AG04450 (cell line): ENCODE measurements around the gene AADACL2. TPM values are rescaled to one million over a fixed set of nuclear protein-coding genes. Genes with fewer than 3 reads are reported as not detected.

Source experiments
- CTCF ChIA-PET: fragments of 300-600, 350-600 bp; formaldehyde crosslinking; extraction: SDS; loops from one replicate; lab custom pipeline; 2022; ENCODE audit warnings: antibody characterized with exemption, inconsistent platforms; lab: Charles Lee
- POLR2A ChIA-PET: fragments of 350-600 bp; formaldehyde crosslinking; extraction: SDS; loops from one replicate; lab custom pipeline; 2021; ENCODE audit warnings: antibody characterized with exemption, inconsistent platforms; lab: Yijun Ruan, JAX
- DNase-seq: peaks from one replicate; pipeline ENCODE4 v3.0.0-alpha.2; 2011; ENCODE audit warnings: low read depth, low spot score
- H3K27ac ChIP-seq: one replicate; pipeline ENCODE4 v1.5.1; 2012; ENCODE audit warnings: low read depth, low read length, control low read depth
- H3K27me3 ChIP-seq: one replicate; pipeline ENCODE4 v1.6.0; 2012; ENCODE audit warnings: low read length; ENCODE audit not compliant: control insufficient read depth, insufficient read depth
- H3K4me3 ChIP-seq: 2 replicates; pipeline ENCODE4 v1.5.1; 2011; ENCODE audit warnings: mild to moderate bottlenecking, low read depth, low read length, control low read depth
- H3K9me3 ChIP-seq: 2 replicates; pipeline ENCODE4 v1.5.1; 2012; ENCODE audit warnings: low read length; ENCODE audit not compliant: control insufficient read depth, insufficient read depth
- polyA plus RNA-seq: library from polyadenylated mRNA; depleted of rRNA; stranded (reverse); fragments of >200 nt; gene quantifications from 2 replicates; pipeline ENCODE4 v1.2.3, GENCODE V29; 2011
- TF ChIP-seq, protein P1 (sequence below): IDR thresholded peaks from 2 replicates; pipeline ENCODE4 v1.5.1; 2011; ENCODE audit warnings: low read depth, low read length, control low read depth, inconsistent platforms

The AADACL2 gene
- polyA plus RNA-seq, 1 experiment = not detected

DNA sequence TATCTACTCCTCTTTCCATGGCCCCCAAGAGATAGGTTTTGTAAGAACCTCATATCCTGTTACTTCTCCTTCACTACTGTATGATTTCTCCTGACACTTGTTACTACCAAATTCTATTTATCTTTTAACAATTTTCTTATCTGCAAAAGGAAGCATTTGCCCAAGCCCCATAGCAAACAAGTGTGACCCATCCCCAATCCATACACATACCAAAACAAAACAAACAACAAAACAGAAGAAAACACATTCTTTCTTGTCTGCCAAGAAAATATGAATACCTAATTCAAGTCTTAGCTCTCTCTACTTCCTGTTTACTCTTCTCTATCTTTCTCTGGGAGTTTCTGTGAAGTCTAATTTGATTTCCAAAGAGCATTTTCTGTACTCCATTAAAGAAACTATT, 41.2 kb downstream of the AADACL2 start:
- Histone ChIP-seq H3K27ac (no peak overlapping the region), H3K27me3 (no peaks in the 10 kb centered on the region), H3K9me3 (no peaks in the 10 kb centered on the region), H3K4me3 (no peak overlapping the region)
- no peak for DNase-seq
- ChIA-PET CTCF (no interaction called here), POLR2A (no interaction called here)
- TF ChIP-seq, protein P1, sequence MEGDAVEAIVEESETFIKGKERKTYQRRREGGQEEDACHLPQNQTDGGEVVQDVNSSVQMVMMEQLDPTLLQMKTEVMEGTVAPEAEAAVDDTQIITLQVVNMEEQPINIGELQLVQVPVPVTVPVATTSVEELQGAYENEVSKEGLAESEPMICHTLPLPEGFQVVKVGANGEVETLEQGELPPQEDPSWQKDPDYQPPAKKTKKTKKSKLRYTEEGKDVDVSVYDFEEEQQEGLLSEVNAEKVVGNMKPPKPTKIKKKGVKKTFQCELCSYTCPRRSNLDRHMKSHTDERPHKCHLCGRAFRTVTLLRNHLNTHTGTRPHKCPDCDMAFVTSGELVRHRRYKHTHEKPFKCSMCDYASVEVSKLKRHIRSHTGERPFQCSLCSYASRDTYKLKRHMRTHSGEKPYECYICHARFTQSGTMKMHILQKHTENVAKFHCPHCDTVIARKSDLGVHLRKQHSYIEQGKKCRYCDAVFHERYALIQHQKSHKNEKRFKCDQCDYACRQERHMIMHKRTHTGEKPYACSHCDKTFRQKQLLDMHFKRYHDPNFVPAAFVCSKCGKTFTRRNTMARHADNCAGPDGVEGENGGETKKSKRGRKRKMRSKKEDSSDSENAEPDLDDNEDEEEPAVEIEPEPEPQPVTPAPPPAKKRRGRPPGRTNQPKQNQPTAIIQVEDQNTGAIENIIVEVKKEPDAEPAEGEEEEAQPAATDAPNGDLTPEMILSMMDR = no peak

DNA sequence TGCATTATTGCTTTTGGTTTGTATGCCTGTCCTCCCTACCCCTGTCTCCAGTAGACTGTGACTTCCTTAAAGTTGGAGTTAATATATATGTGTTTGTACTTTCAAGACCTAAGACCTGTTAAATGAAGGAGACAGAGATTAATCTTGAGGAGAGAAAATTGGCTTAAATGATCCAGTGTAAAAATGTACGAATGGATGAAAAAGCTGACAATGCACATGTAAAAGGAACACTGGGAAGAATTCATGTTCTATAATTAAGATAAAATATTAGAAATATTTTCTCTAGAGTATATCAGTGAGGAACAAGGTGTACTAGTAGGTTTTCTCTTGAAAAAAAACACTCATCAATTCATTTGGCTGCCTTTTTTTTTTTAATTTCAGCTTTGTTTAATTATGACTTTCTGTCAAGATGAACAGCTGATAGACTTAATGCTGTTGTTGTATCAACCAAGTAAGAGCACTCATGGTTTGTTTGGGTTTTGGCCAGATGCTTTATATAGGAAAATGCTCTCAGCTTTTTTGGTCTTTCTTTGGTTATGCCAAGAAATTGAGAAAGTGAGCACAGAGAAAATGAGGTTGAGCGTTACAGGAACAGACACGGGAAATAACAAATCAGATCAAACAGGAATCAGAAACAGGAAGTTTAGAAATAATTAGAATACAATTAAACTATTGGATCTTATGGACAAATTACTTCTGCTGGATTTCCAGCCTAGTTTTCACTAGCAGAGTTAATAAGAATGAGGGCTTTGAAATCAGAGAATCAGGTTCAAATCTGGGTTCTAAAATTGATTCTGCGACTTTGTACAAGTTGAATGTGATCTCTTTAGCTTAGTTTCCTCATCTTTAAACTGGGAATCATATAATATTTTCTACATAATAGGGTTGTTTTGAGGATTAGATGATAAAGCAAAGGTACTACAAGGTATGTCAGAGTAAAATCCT, 41.9 kb downstream of the AADACL2 start:
- POLR2A ChIA-PET = no interaction called here
- H3K4me3 ChIP-seq = no peak overlapping the region
- TF ChIP-seq, protein P1 = no peak
- no peaks in the 10 kb centered on the region for H3K9me3 ChIP-seq
- no peak overlapping the region for H3K27ac ChIP-seq
- CTCF ChIA-PET = no interaction called here
- no peak for DNase-seq
- no peaks in the 10 kb centered on the region for H3K27me3 ChIP-seq

DNA sequence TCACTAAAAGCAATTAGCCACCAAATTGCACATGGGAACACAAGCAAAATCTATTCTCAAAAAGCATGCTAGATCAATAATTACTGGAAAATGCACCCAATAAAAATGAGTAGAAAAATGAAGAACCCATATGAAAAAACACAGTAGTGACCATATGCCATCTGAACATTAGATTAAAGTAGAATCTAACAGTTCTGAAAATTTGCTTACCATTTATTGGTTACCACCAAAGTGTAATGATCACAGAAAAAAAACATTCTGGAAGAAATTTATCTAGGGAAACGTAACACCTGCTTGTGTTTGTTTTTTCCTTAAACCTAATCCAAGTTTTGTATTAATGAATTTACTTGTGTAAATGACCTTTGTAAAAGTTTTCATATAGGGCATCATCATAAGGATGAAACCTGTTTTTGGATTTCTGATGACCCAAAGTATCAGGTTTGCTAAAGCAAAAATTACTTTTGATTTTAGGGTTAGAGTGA, 42.6 kb downstream of the AADACL2 start:
- TF ChIP-seq, protein P1 = no peak
- Histone ChIP-seq H3K27me3 (no peaks in the 10 kb centered on the region), H3K27ac (no peak overlapping the region), H3K9me3 (no peaks in the 10 kb centered on the region), H3K4me3 (no peak overlapping the region)
- ChIA-PET CTCF (no interaction called here), POLR2A (no interaction called here)
- DNase-seq = no peak

DNA sequence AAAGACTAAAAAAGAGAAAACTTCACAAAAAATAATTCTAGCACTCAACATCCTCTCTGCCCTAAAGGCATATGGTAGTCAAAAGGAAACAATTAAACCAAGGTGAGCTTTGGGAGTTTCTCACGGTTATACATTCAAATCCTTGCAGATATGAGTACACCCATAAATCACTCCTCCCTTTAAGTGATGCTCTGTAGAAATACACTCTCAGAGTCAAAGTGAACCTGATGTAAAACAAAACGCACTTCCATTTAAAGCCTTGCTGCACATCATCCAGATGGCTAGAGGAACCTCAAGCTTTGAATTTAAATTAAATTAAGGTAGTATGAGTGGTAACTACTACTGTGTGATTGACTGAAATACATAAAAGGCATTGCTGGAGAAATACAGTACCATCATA, 44.2 kb downstream of the AADACL2 start:
- DNase-seq = no peak
- Histone ChIP-seq H3K9me3 (no peaks in the 10 kb centered on the region), H3K27me3 (no peaks in the 10 kb centered on the region), H3K4me3 (no peak overlapping the region), H3K27ac (no peak overlapping the region)
- TF ChIP-seq, protein P1 = no peak
- CTCF ChIA-PET = no interaction called here
- POLR2A ChIA-PET = no interaction called here

DNA sequence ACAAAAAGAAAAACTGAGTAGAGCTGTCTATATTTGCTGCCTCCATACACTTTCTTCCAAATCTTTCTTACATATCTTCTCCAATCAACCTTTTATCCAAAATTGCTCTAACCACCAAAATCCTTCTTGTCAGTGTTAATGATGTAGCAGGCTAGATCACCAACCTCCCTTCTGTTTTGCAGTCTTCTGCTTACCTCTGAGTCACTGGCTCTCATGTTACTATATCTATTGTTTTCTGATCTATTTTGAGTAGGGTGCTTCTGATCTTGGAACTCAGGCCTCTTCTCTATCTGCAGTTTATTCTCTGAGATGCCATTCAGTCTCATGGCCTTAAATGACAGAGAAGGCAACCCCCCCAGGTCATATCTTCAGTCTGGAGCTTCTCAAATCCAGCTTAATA, 53.9 kb downstream of the AADACL2 start:
- Histone ChIP-seq H3K27me3 (no peaks in the 10 kb centered on the region), H3K4me3 (no peak overlapping the region), H3K27ac (no peak overlapping the region), H3K9me3 (no peaks in the 10 kb centered on the region)
- POLR2A ChIA-PET = no interaction called here
- CTCF ChIA-PET = no interaction called here
- TF ChIP-seq, protein P1 = no peak
- no peak for DNase-seq
